Activated T-helper 2 cell treated with anti-CD3 and anti-CD28 coated beads, Interferon-gamma antibody, Interleukin-2, Interleukin-4, amounts not matched to agents 10 μg/mL and 5 μg/mL and 100 μg/mL, durations not matched to agents 14 hours and 24 hours and 36 hours (primary cell): Measurements from ENCODE around the gene SF3A1. TPM values are rescaled to one million over a fixed set of nuclear protein-coding genes. Genes with fewer than 3 reads are reported as not detected.
A peak's percentile ranks its signal among the peaks of the same experiment; 100 is the strongest.

Source experiments
- DNase-seq: peaks from one replicate; pipeline ENCODE4 v3.0.0; 2021; ENCODE audit warnings: low spot score
- H3K27ac Mint-ChIP-seq: one replicate; pipeline ENCODE4 v1.8.0; 2021; ENCODE audit warnings: mixed read lengths
- H3K27me3 Mint-ChIP-seq: one replicate; pipeline ENCODE4 v1.8.0; 2021; ENCODE audit warnings: low read depth, mixed read lengths
- H3K36me3 Mint-ChIP-seq: one replicate; pipeline ENCODE4 v1.8.0; 2021; ENCODE audit warnings: low read depth, mixed read lengths
- H3K4me1 Mint-ChIP-seq: one replicate; pipeline ENCODE4 v1.8.0; 2021; ENCODE audit warnings: low read depth, mixed read lengths
- H3K4me3 Mint-ChIP-seq: one replicate; pipeline ENCODE4 v1.8.0; 2021; ENCODE audit warnings: low read depth, mild to moderate bottlenecking, moderate library complexity, mixed read lengths
- H3K9me3 Mint-ChIP-seq: one replicate; pipeline ENCODE4 v1.8.0; 2021; ENCODE audit warnings: mixed read lengths
- intact Hi-C: fragments of 100-400 bp; cut with micrococcal nuclease; formaldehyde crosslinking; loops from one replicate; pipeline ENCODE4 v1.15.1; 2023
- total RNA-seq: library from RNA; stranded (reverse); gene quantifications from 2 replicates; pipeline ENCODE4 v1.2.3, GENCODE V29; 2022

SF3A1 gene
- total RNA-seq, 1 donor from 2014 or later, result 325 TPM

DNA sequence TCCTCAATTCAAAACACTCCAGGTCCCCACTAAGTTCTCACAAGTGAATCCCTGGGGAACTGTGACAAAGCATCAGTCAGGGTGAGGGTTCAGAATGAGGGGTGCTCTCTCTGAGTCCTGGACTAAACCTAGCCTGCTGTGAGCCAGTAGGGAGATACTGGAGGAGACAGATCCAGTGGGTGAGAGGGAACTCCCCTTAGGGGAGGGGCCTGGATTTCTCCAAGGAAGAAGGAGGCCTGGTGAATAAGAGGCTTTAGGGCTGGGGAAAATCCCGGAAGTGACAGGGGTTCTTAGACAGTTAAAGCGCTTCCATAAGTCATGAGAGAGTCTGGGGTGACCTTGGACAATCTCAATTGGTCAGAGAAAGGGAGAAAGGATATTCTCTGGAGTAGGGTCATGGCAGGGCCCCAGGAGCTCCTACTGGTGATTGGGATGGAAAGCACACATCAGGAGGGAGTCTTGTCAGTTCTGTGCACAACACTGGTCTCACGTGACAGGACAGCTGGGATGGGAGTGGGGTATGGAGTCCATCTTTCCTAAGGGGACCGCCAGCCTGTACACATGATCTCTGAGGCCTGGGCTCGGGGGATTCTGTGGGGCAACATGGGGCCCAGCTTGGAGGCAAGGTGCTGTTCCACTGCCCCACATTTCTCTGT is 31.5 kb downstream of the SF3A1 start:
- peaks cover 52% of the 10 kb centered on the region for H3K4me1 Mint-ChIP-seq
- H3K36me3 Mint-ChIP-seq, result peaks cover 64% of the 10 kb centered on the region
- peak overlapping the region; percentile 75 for H3K27ac Mint-ChIP-seq
- H3K27me3 Mint-ChIP-seq, result no peaks in the 10 kb centered on the region
- no peaks in the 10 kb centered on the region for H3K9me3 Mint-ChIP-seq
- intact Hi-C loops, result loop anchor here (2.0 to 5.0 kb wide), 3 partner anchors 36 to 223 kb away; partner anchors contain the start of gene CASTOR1
- peak overlapping the region; percentile 76 for H3K4me3 Mint-ChIP-seq
- no peak for DNase-seq

DNA sequence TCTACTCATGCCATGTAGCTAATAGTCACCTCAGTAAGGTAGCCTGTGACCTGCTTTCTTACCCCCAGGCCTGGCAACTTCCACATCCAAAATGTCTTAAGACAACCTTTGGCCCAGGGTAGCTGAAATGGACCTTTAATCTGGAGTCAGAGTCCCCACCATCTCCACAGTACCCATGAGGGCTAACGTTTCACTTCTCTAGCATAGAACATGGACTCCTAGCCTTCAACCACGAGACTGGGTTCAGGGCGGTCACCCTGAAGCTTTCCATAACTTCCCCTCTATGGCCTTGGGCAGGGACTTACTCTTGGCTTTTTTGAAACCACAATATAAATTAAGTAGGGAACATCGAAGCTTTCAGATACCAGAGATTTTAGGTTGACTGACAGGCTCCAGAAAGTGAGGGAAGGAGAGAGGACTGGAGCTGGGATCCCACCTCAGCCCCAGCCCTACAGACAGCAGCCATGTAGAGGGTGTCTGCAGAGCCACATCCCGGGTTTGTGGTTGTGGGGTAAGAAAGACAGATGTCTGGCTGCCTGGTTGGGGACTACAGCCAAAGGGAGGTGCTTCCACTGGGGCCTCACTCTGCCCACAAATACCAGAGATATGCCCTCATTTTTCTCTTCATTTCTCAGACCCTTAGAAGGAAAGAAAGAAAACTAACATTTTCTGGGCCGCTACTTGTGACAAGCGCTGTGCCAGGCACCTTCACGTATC is 32.5 kb downstream of the SF3A1 start:
- peak; percentile 45 for DNase-seq
- H3K4me3 Mint-ChIP-seq, result peak overlapping the region; percentile 76
- H3K27me3 Mint-ChIP-seq, result no peaks in the 10 kb centered on the region
- H3K27ac Mint-ChIP-seq, result peak overlapping the region; percentile 54
- H3K9me3 Mint-ChIP-seq, result no peaks in the 10 kb centered on the region
- H3K4me1 Mint-ChIP-seq, result peaks cover 63% of the 10 kb centered on the region
- peaks cover 65% of the 10 kb centered on the region for H3K36me3 Mint-ChIP-seq
- intact Hi-C loops, result loop anchor here (2.0 kb wide), 1 partner anchor 35 kb away; the partner anchor contains the start of gene CASTOR1

DNA sequence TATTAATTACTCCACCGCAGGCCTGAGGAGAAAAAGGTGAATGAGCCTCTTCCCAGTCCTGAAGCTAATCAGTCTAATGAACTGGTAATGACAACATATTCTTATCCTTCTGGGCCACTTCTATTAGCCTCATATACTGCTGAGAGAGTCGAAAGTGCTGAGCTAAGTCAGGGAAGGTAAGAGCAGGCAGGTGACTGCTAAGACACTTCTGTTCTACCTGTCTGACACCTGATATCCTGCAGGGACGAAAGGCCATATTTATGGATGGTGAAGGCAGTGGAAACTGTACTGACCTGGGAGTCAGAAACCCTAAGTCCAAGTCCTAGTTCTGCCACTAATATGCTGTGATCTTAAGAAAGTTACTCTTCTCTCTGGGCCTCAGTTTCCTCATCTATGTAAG is 33.4 kb downstream of the SF3A1 start:
- intact Hi-C loops, result no loop called here
- Mint-ChIP-seq H3K27ac (no peak overlapping the region), H3K4me1 (peaks cover 66% of the 10 kb centered on the region), H3K4me3 (no peak overlapping the region), H3K27me3 (no peaks in the 10 kb centered on the region), H3K9me3 (no peaks in the 10 kb centered on the region), H3K36me3 (peaks cover 64% of the 10 kb centered on the region)
- DNase-seq, result no peak

DNA sequence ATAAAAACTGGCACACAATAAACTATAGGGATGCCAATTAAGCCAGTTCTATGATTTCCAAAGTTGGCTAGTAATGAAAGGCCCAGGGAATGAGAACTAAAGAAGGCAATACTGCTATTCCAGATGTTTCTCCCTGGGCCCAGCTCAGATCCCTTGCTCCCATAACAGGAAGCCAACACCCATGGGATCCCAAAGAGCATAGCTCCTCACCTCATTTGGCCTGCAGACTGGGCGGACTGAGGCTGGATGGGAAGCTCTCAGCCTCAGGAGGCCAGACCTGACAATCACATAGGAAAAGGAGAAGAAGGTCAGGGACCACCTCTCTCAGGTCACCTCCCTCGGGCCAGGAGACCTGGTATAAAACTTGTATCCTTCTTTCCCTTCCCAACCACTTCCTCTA is 35.2 kb downstream of the SF3A1 start:
- peaks cover 67% of the 10 kb centered on the region for H3K36me3 Mint-ChIP-seq
- intact Hi-C loops, result no loop called here

DNA sequence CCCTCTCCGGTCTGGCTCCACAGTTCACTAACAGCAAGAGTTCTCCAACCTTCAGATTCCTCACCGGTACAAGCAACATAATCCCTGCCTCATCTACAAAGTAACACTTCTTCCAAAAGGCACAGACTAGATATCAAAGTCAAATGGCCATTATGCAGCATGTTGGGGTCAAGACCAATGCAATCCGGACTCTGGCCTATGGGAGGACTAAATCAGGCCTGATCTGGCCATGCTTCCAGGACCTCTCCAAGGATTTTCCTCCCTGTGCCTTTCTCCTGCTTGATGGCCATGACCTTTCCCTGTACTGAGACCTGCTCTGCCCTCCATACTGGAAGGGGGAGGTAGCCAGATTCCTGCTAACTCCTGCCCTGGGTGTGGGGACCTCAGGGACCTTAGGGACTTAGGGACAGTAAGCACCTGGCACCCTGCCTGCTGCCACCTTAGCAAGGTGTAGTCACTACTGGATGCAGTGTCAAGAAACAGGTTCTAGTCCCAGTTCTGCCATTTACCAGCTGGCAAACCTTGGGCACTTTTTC is 36.6 kb downstream of the SF3A1 start:
- peaks cover 68% of the 10 kb centered on the region for H3K36me3 Mint-ChIP-seq
- DNase-seq, result no peak
- intact Hi-C loops, result no loop called here
- peaks cover 72% of the 10 kb centered on the region for H3K4me1 Mint-ChIP-seq
- no peak overlapping the region for H3K27ac Mint-ChIP-seq
- H3K4me3 Mint-ChIP-seq, result no peak overlapping the region
- no peaks in the 10 kb centered on the region for H3K9me3 Mint-ChIP-seq
- no peaks in the 10 kb centered on the region for H3K27me3 Mint-ChIP-seq

More for the DNA sequence above, 35.2 kb downstream of the SF3A1 start:
- DNase-seq, result no peak
- Mint-ChIP-seq H3K4me1 (peaks cover 69% of the 10 kb centered on the region), H3K9me3 (no peaks in the 10 kb centered on the region), H3K4me3 (no peak overlapping the region), H3K27me3 (no peaks in the 10 kb centered on the region), H3K27ac (no peak overlapping the region)

DNA sequence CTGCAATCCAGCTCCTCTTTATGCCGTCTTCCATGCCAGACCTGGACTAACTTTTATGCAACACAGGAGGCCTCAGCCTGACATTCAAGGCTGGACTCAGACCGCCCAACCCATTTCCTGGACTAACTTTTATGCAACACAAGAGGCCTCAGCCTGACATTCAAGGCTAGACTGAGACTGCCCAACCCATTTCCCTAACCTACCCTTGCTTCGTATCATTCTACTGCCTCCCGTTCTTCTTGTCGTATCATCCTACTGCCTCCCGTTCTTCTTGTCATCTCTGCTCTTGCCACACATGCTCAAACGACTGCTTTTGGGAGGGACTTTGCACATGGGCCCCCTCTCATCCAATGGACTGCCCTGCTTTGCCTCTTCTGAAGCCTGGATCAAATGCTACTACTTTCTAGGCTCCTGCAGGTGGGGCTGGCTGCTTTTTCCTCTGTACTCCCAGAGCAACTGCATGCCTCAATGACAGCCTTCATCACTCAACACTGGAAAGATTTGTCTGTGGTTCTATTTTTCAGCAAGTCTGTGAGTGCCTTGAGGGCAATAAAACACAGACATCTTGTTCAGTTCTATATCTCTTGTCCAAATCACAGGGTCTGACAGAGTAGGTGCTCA is 37.8 kb downstream of the SF3A1 start:
- peaks cover 65% of the 10 kb centered on the region for H3K36me3 Mint-ChIP-seq
- DNase-seq, result no peak
- intact Hi-C loops, result loop anchor here (10.0 kb wide), 1 partner anchor 54 kb away; the partner anchor contains the start of gene OSM
- H3K4me1 Mint-ChIP-seq, result peaks cover 72% of the 10 kb centered on the region
- peak overlapping the region; percentile 5 for H3K27ac Mint-ChIP-seq
- no peaks in the 10 kb centered on the region for H3K27me3 Mint-ChIP-seq
- no peak overlapping the region for H3K4me3 Mint-ChIP-seq
- H3K9me3 Mint-ChIP-seq, result no peaks in the 10 kb centered on the region

DNA sequence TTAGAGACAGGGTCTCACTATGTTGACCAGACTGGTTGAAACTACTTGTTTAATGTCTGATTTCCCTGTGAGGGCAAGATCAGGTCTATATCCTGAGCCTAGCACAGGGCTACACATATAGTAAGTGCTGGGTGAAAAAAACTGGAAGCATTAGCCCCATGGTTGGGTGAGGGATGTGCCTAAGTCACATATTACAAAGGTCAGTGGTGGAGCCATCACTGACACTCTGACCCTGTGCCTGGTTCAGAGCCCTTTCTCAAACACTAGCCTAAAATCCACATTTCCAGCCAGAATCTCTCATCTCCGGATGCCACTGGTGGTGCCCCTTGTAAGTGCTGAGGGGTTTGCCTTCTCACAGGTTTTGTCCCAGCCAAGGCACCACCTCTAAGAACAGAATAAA is 38.9 kb downstream of the SF3A1 start:
- H3K27ac Mint-ChIP-seq, result peak overlapping the region; percentile 51

DNA sequence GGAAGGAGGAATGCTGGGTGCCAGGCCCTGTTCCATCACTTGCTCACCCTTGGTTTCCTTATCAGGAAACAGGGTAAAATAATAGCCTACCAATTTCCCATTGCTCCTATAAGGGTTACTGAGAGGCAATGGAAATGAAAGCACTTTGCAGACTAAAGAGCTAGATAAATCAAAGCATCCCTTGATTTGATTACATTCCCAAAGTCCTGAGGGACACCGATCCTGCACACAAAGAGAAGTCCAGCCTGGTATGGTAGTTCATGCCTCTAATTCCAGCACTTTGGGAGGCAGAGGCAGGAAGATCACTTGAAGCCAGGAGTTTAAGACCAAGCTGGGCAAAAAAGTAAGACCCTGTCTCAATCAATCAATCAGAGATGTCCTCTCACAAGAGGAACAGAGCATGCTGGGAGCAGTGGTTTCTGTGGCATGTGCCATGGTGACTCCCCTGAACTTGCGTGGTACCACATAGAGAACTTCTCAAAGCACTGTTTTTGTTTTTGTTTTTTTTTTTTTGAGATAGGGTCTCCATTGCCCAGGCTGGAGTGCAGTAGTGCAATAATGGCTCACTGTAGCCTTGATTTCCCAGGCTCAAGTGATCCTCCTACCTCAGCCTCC is 40.6 kb downstream of the SF3A1 start:
- Mint-ChIP-seq H3K27me3 (no peaks in the 10 kb centered on the region), H3K9me3 (no peaks in the 10 kb centered on the region), H3K27ac (peak overlapping the region; percentile 75), H3K4me1 (peaks cover 88% of the 10 kb centered on the region), H3K36me3 (peaks cover 59% of the 10 kb centered on the region), H3K4me3 (no peak overlapping the region)
- intact Hi-C loops, result loop anchor here (10.0 kb wide), 1 partner anchor 51 kb away; the partner anchor contains the start of gene OSM
- DNase-seq, result no peak

More for the DNA sequence above, 38.9 kb downstream of the SF3A1 start:
- Mint-ChIP-seq H3K4me3 (no peak overlapping the region), H3K4me1 (peaks cover 74% of the 10 kb centered on the region), H3K27me3 (no peaks in the 10 kb centered on the region), H3K36me3 (peaks cover 61% of the 10 kb centered on the region), H3K9me3 (no peaks in the 10 kb centered on the region)
- no peak for DNase-seq
- intact Hi-C loops, result loop anchor here (10.0 kb wide), 1 partner anchor 53 kb away; the partner anchor contains the start of gene OSM

DNA sequence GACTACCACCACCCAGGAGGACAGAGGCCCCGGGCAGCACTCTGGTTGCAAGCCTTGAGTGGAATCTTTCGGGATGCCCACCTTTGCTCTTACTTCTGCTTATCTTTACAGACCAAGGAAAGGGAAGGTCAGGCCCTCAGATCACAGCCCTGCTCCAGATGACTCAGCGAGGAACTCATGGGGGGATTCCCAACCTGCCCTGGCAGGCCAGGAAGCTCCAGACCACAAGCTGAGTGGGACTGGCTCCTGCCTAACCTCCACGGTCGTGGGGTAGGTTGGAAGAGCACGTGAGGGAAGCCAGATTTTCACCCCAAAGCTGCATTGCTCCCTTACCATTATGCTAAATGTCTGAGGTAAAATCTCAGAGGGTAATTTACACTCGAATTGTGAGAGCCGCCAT is 41.8 kb downstream of the SF3A1 start:
- peaks cover 54% of the 10 kb centered on the region for H3K36me3 Mint-ChIP-seq
- intact Hi-C loops, result loop anchor here (10.0 kb wide), 1 partner anchor 50 kb away; the partner anchor contains the start of gene OSM
- no peaks in the 10 kb centered on the region for H3K27me3 Mint-ChIP-seq
- no peak for DNase-seq
- peak overlapping the region; percentile 75 for H3K27ac Mint-ChIP-seq
- H3K4me1 Mint-ChIP-seq, result peaks cover 90% of the 10 kb centered on the region
- H3K4me3 Mint-ChIP-seq, result no peak overlapping the region
- H3K9me3 Mint-ChIP-seq, result no peaks in the 10 kb centered on the region

DNA sequence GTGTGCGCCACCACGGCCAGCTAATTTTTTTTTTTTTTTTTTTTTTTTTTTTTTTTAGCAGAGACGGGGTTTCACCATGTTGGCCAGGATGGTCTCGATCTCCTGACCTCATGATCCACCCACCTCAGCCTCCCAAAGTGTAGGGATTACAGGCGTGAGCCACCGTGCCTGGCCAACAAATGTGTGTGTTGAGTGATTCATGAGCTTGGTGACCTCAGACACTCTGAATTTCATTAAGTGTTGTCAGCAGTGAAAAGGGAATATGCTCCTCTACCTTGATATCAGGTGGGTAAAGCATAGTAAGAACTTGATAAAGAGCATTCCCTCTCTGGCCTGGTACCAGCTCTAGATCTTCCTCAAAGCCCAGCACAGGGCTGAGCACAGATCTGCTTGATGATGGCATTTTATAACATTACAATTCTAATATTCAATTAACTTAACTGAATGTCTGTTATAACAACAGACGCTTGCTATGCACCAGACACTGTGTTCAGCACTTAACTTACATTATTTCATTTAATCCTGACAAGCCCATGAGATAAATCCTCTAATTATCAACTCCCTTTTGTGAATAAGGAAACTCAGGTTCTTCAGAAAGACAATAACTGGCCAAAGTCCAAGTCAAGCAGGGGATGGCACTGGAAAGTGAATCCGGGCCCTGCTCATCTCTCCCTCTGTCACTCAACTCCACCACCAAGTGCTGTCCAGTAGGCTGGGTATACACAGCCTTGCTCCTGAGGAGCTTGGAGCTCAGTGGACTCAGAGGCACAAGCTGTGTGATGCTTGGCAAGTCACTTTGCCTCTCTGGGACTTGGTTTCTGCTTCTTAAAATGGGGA is 42.9 kb downstream of the SF3A1 start:
- intact Hi-C loops, result loop anchor here (10.0 kb wide), 1 partner anchor 49 kb away; the partner anchor contains the start of gene OSM
- H3K36me3 Mint-ChIP-seq, result peaks cover 45% of the 10 kb centered on the region
- H3K4me1 Mint-ChIP-seq, result peaks cover 87% of the 10 kb centered on the region
- no peaks in the 10 kb centered on the region for H3K9me3 Mint-ChIP-seq
- H3K27ac Mint-ChIP-seq, result peak overlapping the region; percentile 75
- DNase-seq, result no peak
- H3K4me3 Mint-ChIP-seq, result no peak overlapping the region
- no peaks in the 10 kb centered on the region for H3K27me3 Mint-ChIP-seq

DNA sequence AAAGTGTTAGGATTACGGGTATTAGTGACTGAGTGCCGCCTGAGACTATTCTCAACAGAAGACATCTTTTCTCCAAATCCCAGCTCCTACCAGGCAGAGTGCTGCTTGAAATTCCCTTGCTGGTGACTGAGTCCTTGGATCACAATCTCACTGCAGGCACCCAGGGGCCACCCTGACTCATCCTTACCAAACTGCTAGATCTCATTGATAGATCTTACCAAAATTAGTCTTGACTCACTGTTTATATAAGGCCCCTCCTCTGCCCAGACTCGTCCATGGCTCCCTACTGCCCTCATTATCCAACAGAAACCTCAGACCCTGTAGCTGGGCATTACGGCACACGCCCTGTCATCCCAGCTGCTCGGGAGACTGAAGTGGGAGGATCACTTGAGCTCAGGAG is 44.6 kb downstream of the SF3A1 start:
- no peaks in the 10 kb centered on the region for H3K27me3 Mint-ChIP-seq
- peaks cover 44% of the 10 kb centered on the region for H3K36me3 Mint-ChIP-seq
- intact Hi-C loops, result loop anchor here (10.0 kb wide), 1 partner anchor 47 kb away; the partner anchor contains the start of gene OSM
- H3K4me1 Mint-ChIP-seq, result peaks cover 87% of the 10 kb centered on the region
- H3K9me3 Mint-ChIP-seq, result no peaks in the 10 kb centered on the region
- H3K27ac Mint-ChIP-seq, result peak overlapping the region; percentile 78
- no peak overlapping the region for H3K4me3 Mint-ChIP-seq
- no peak for DNase-seq
